HL-60 (cell line): ENCODE results near the gene POLE.

Experiments used
- DNase-seq, 2 experiments: peaks; one replicate each; pipeline ENCODE4 v3.0.0-alpha.2; 2010 to 2020; ENCODE audit warnings: low read depth in 1 of 2, low spot score in 1 of 2
- H3K27ac ChIP-seq: fragments of 250-450 bp; sonication (Bioruptor Pico); replicated peaks from 2 replicates; pipeline ENCODE4 v1.5.1; 2020; ENCODE audit warnings: mild to moderate bottlenecking, moderate library complexity
- H3K27me3 ChIP-seq: fragments of 250-450 bp; sonication (Bioruptor Pico); 2 replicates; pipeline ENCODE4 v1.5.1; 2021; ENCODE audit warnings: mild to moderate bottlenecking, moderate library complexity; ENCODE audit not compliant: insufficient read depth, poor library complexity, severe bottlenecking
- H3K4me3 ChIP-seq: replicated peaks from 2 replicates; pipeline ENCODE4 v1.5.1; 2011; ENCODE audit warnings: mild to moderate bottlenecking, control low read depth, low read length; ENCODE audit not compliant: insufficient read depth
- CTCF ChIP-seq: IDR thresholded peaks from one replicate; pipeline ENCODE4 v1.5.1; 2011; ENCODE audit warnings: low read length, control low read depth, inconsistent platforms; ENCODE audit not compliant: insufficient read depth
- GABPA ChIP-seq: IDR thresholded peaks from 2 replicates; pipeline ENCODE4 v1.6.1; 2012; ENCODE audit warnings: low read depth
- POLR2AphosphoS5 ChIP-seq: IDR thresholded peaks from 2 replicates; pipeline ENCODE4 v1.6.1; 2012; ENCODE audit warnings: low read depth
- SPI1 ChIP-seq: IDR thresholded peaks from 2 replicates; pipeline ENCODE4 v1.6.1; 2012; ENCODE audit warnings: low read depth, mild to moderate bottlenecking, borderline replicate concordance
- TF ChIP-seq, protein P1 (sequence below): IDR thresholded peaks from 2 replicates; pipeline ENCODE4 v1.6.1; 2012; ENCODE audit warnings: low read depth; ENCODE audit not compliant: insufficient replicate concordance

The POLE gene

GRCh38 chr12:132592282-132592970 lies 94.7 kb downstream of the POLE start:
- TF ChIP-seq CTCF: no peak
- TF ChIP-seq POLR2AphosphoS5: no peak
- no peak for TF ChIP-seq GABPA
- TF ChIP-seq SPI1: no peak
- no peak for DNase-seq
- H3K27ac ChIP-seq: no peak overlapping the region
- no peak overlapping the region for H3K4me3 ChIP-seq
- peaks cover 24% of the 10 kb centered on the region for H3K27me3 ChIP-seq

DNA sequence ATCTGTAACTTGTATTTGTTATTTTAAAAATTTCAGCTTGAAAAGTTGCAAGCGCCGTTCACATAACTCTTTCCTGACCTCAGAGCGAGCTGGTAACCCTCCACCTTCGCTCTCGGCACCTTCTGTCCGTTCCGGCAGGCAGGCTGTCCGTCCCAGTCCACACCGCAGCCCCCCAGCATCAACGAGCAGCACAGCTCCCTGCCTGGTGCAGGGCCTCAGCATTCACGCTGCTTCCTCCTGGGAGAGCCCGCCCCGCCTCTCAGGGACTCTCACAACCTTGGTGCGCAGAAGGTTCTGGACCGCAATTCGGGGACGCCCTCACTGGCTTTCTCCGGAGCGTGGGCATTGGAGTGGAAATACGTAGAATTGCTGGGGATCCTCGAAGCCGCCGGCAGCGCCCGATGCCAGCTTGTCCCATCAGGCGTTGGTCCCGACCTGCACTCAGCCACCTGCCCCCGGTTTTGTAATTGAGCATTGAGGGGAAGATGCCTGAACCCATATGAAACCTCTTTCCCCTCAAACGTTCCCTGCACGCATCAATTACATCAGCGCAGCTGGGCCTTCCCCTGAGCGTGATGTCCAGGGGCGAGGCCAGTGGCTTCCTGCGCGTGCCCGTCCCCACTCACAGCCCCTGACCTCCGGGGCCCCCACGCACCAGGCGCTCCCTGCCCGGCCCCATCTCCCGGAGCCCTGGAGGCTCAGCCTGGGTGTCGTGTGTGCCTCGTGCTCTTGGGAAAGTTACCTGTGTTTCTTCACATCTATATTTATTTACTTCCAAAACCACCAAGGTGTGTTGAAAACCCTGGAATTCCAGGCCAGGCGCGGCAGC lies 95.8 kb downstream of the POLE start:
- Histone ChIP-seq H3K27ac (no peak overlapping the region), H3K4me3 (no peak overlapping the region), H3K27me3 (peaks cover 24% of the 10 kb centered on the region)
- DNase-seq: no peak
- TF ChIP-seq CTCF (no peak), GABPA (no peak), SPI1 (no peak), POLR2AphosphoS5 (no peak)

DNA sequence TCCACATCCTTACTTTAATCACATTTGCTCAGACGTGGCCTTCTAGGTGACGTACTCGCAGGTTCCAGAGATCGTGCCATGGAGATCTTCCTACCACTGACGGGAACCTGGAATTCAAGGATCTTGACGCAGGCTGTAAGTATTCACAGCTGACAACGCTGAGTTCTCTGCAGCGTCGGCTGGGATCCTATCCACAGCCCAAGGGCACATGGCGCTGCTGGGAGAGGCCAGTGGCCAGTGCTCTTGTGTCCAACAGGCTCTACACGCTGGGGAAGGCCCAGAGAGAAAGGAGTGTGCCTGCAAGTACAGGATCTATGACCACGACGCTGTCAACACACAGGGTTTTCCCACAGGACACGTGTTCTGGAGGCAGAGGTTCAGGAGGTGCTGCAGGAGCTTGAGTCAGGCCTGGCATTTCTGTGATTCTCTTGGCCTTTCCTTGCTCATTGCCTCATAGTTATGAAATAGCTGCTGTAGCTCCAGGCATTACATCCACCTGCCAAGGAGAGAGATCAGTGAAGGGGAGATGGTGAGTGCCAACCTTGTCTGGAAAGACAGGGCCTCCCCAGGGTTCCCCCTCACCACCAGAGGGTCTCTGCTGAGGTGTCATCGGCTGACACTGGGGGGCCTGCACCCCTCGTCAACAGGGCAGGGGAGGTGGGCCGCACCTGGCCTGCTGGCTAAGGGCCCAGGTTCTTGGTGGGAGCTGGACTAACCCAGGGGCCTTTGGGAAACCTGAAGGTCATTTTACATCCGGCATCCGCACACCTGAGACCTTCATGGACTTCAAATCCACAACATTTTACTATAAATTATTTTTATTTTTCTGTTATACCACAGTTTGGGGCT lies 98.1 kb downstream of the POLE start:
- TF ChIP-seq POLR2AphosphoS5 (no peak), CTCF (no peak), SPI1 (no peak), GABPA (no peak)
- TF ChIP-seq, protein P1, sequence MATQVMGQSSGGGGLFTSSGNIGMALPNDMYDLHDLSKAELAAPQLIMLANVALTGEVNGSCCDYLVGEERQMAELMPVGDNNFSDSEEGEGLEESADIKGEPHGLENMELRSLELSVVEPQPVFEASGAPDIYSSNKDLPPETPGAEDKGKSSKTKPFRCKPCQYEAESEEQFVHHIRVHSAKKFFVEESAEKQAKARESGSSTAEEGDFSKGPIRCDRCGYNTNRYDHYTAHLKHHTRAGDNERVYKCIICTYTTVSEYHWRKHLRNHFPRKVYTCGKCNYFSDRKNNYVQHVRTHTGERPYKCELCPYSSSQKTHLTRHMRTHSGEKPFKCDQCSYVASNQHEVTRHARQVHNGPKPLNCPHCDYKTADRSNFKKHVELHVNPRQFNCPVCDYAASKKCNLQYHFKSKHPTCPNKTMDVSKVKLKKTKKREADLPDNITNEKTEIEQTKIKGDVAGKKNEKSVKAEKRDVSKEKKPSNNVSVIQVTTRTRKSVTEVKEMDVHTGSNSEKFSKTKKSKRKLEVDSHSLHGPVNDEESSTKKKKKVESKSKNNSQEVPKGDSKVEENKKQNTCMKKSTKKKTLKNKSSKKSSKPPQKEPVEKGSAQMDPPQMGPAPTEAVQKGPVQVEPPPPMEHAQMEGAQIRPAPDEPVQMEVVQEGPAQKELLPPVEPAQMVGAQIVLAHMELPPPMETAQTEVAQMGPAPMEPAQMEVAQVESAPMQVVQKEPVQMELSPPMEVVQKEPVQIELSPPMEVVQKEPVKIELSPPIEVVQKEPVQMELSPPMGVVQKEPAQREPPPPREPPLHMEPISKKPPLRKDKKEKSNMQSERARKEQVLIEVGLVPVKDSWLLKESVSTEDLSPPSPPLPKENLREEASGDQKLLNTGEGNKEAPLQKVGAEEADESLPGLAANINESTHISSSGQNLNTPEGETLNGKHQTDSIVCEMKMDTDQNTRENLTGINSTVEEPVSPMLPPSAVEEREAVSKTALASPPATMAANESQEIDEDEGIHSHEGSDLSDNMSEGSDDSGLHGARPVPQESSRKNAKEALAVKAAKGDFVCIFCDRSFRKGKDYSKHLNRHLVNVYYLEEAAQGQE: no peak
- no peak overlapping the region for H3K27ac ChIP-seq
- no peak for DNase-seq
- H3K27me3 ChIP-seq: peaks cover 19% of the 10 kb centered on the region
- H3K4me3 ChIP-seq: no peak overlapping the region

- Histone ChIP-seq H3K4me3 (no peak overlapping the region), H3K27ac (no peak overlapping the region), H3K27me3 (peaks cover 18% of the 10 kb centered on the region)
- DNase-seq: no peak
- TF ChIP-seq, protein P1: no peak
- no peak for TF ChIP-seq SPI1
- no peak for TF ChIP-seq CTCF
- TF ChIP-seq GABPA: no peak
- TF ChIP-seq POLR2AphosphoS5: no peak
Measured at GRCh38 chr12:132588319-132588718, 98.8 kb downstream of the POLE start.
